Measurements from ENCODE around the gene NR2C2.

- no peak for TF ChIP-seq POLR2A (IDR thresholded peaks at IDR 0.05)
- no peak for TF ChIP-seq CTCF (IDR thresholded peaks at IDR 0.05)
These were observed 5.5 kb upstream of the NR2C2 start for GRCh38 chr3:14941871-14942270.
